Stimulated activated CD4-positive, alpha-beta T cell treated with anti-CD3 and anti-CD28 coated beads, Interleukin-1b, Interleukin-23, amount 100 ng/mL, for 48 hours (primary cell): ENCODE results near the gene SUN1.

ENCODE experiments used
- DNase-seq: peaks from one replicate; pipeline ENCODE4 v3.0.0-alpha.2; 2020

Gene SUN1

DNA sequence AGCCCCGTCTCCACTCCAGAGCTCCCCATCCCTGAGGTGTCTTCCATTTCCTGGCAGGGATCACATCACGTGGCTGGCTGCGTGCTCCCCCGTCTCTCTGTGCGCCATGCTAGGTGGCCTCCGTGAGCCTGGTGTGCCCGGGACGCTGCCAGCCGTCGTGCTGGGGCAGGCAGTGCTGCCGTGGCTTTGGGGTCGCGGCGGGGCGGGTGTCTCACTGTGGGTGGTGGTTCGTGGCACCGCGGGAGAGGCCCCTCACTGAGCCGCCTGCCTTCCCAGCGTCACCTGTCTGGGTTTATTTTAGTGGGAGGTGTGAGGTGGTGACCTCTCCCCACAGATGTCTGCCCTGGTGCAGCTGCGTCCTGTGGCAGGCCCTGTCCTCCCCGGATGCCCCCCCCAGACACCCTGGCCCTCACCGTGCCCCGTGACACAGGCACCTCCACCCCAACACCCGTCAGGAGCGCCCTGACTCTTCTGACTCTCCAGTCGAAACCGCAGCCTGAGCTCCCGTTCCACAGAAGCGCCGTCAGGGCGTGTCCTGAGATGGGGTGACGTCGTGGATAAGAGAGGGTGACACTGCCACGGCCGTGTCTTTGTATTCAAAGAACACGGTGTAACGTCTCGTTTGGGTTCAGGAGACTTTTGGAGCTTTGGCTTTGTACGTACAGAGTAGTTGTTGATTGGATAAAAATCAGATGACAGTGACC lies 62.0 kb downstream of the SUN1 start:
- DNase-seq, result no peak

GRCh38 chr7:894927-895450 lies 62.7 kb downstream of the SUN1 start:
- no peak for DNase-seq

DNA sequence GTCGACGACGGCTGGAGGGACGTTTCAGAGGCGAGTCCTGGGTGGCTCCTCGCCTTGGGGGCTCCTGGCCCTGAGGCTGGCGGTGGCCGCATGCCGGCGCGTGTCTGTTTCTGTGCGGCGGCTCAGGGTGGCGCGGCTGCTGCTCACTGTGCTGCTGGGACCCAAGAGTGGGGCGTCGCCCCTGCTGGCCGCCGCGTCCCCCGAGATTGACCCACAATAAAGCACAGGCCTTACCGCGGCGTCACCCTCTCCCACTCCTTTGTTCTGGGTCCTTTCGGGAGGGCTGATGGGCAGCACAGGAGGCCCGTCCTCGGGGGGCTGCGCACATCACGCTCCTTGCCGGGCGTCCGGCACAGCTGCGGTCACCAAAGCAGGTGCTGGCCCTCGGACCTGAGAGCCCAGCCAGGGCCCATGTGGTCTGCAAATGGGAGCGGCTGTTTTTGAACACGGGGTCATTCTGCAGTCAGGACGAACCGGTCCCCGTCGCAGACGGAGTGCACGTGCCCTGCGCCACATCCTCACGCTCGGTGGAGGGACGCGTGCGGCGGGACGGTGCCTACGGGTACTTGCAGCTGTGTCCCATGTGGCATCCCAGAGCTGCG lies 63.3 kb downstream of the SUN1 start:
- no peak for DNase-seq

DNA sequence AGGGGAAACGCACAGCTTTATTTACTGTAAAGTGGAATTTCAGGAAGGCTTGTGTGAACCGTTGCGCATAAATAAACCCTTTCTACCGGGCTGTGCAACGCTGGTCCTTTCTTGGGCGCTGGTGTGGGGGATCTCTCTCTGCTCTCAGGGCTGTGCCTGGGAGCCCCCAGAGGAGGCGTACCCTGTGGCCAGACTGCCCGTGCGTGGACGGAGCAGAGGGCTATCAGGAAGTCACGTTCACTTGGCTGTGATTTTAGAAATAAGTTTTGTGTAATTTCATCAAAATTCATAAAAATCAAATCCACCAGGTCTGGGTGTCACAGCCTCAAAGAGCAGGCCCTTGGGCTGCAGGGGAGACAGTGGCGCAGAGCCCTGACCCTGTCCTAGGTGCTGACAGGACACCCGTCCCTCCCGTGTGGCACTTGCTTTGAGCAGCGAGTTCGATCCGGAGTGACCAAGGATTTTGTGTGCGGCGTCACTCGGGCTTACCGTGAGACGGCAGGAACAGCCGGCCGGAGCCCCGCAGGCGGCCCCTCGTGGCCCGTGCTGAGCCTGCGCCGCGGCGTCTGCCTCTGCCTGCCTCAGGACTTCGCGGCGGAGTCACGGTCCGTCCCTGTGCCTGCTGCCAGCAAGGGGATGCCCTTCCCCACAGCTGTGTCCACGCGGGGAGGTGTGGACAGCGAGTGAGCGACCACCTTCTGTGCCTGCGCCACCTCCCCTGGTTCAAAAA lies 64.2 kb downstream of the SUN1 start:
- DNase-seq, result no peak

DNA sequence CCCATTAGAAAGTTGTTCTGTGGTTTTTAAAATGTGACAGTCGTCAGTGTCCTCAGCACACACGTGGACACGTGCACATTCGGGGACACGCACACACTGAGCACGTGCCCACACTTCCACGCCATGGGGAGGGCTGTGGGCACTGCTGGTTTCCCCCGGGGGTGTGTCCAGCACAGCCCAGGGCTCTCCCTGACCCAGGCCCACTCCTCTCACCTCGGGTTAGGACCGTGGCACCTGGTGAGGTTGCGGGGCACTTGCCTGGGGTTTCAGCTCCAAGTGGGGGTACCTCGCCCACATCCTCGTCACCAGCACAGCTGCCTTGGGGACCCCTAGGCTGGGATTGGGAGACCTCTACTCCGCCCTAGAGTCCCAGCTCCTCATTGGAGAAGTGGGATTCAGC lies 64.8 kb downstream of the SUN1 start:
- DNase-seq, result no peak

DNA sequence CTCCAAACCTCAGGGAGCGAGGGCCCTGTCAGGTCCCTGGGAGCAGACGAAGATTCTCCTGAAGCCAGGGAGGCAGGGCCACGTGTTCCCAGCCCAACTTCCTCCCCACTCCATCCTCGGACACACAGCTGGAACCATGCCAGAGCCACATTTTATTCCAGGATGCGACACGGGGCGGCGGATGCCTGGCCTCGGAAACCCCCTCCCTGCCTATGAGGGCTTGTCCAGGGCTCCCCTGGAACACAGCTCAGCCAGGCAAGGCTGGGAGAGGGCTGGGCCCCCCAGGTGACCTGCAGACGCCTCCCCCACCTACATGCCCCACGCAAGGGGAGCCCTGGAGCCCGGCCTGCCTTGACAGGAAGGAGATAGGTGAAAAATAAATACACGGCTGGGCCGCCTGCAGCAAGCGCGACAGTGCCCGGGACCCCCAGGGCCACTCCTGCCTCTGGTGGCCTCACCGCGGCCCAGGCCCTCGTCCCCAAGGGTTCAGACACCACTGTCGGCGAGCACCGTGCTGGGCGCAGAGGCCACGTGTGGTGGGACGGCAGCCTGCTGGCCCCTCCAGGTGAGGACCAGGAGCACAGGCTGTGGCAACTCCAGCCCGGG lies 65.6 kb downstream of the SUN1 start:
- DNase-seq, result no peak

DNA sequence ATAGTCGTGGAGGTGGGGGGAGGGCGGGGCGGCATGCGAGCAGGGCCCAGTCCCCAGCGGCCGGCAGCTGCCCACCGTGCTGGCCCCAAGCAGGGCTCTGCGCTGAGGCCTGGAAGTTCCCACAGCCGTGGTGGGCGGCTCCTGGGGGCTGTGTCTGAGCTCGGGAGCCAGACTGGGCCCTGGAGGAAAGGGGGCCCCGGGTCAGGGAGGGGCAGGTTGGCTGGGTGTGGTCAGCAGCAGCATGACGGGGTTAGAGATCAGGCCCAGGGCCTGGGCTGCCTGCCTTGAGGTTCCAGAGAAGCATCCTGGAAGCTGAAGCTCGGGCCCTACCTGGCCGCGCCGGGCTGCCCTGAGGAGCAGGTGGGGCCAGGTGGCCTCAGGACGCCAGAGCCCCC lies 66.2 kb downstream of the SUN1 start:
- no peak for DNase-seq

GRCh38 chr7:898855-899681 lies 66.8 kb downstream of the SUN1 start:
- no peak for DNase-seq

DNA sequence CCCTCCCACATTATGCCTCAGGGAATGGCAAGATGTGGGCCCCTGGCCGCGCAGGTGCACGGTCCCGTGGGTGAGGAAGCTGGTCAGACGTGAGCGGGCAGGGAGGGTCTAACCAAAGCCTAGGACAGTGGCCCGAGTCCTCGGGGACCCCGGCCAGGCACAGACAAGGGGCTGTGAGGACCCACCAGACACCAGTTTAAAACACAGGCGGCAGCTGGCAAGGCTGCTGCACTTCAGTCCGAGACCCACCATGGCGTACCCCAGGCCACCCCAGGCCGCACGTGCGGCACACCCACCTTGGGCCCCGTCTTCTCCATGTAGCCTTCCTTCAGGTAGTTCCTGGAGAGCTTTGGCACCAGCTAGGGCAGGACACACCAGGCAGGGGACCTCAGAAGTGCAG lies 67.5 kb downstream of the SUN1 start:
- DNase-seq, result no peak

- DNase-seq, result no peak
Measured at GRCh38 chr7:900331-901040, 68.2 kb downstream of the SUN1 start.

DNA sequence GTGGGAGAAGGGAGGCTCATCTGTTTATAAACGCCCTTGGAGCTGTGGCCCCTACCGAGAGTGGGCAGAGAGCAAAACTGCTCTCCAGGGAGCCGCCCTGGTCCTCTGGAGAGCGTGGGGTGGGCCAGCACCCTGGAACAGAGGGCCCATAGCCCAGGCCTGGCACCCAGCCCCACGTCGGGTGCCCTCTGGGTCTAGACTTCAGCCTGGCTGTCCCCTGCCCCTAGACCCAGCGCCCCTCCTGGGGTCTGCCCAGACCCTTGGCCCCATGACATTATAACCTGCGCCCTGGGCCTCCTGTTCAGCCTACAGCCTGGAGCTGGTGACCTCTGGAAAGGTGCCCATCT lies 68.7 kb downstream of the SUN1 start:
- no peak for DNase-seq

DNA sequence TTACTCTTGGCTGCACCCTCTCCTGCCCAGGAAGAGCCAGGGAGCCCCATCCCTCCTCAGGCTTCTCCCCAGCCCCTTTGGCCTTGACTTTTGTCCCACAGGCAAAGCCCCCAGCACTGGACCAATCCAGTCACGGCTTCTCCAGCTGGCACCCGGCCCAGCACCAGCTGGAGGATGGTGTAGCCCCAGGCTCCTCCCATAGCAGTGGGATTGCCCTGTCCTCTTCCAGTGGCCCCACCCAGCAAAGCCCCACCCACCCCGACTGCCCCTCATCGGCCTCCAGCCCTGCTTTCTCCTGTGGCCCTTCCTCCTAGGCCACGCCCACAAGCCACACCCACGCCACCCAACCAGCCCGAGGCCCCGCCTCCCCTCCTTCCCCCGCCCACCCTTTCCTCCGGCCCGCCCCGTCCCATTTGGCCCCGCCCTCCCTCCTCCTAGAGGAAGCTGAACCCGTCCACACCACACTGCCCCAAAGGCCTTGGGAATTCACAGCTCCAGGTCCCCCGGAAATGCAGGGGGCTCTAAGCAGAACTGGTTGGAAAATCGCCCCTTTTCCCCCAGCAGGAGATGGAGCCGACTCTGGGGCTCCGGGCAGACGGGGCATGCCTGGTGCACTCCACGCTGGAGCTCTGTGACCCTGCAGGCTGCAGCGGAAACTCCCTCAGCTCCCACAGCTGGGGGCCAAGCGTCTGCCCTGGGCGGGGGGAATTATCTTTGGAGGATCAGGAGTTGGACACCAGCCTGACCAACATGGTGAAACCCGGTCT lies 69.3 kb downstream of the SUN1 start:
- DNase-seq, result peak; percentile 51

GRCh38 chr7:902996-903395 lies 70.7 kb downstream of the SUN1 start:
- no peak for DNase-seq

GRCh38 chr7:903921-904755 lies 71.9 kb downstream of the SUN1 start:
- no peak for DNase-seq

DNA sequence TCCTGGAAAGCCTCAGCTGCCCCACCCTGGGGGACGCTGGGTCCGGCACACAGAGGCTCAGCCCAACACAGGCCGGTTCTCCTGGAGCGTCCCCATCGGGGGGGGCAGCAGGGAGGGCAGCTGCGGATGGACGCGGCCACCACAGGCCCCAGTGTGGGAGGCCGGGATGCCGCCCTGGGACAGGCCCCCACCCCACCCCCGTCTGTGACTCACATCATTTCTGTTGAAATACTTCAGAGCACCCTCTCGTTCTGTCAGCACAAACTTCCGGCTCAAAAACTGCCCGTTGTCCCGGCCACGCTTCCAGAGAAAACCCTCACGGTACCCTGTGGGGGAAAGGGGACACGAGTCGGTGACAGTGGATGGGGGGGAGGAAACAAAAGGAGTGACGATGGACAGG lies 72.6 kb downstream of the SUN1 start:
- DNase-seq, result no peak

DNA sequence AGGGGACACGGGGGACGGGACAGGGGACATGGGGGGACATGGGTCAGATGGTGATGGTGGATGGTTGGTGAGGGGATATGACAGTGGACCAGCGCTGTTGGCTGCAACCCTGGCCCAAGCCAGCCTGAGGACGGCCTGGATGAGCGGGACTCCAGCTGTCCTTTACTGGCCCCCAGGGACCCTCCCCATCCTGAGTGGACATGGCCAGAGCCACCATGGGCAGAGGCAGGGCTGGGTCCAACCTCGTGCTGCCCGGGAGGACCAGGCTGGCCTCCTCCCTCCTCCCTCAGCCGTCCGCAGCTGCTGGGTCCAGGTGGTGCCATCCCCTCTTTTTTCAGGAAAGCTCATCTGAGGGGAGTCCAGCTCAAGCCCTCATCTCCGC lies 74.5 kb downstream of the SUN1 start:
- no peak for DNase-seq

DNA sequence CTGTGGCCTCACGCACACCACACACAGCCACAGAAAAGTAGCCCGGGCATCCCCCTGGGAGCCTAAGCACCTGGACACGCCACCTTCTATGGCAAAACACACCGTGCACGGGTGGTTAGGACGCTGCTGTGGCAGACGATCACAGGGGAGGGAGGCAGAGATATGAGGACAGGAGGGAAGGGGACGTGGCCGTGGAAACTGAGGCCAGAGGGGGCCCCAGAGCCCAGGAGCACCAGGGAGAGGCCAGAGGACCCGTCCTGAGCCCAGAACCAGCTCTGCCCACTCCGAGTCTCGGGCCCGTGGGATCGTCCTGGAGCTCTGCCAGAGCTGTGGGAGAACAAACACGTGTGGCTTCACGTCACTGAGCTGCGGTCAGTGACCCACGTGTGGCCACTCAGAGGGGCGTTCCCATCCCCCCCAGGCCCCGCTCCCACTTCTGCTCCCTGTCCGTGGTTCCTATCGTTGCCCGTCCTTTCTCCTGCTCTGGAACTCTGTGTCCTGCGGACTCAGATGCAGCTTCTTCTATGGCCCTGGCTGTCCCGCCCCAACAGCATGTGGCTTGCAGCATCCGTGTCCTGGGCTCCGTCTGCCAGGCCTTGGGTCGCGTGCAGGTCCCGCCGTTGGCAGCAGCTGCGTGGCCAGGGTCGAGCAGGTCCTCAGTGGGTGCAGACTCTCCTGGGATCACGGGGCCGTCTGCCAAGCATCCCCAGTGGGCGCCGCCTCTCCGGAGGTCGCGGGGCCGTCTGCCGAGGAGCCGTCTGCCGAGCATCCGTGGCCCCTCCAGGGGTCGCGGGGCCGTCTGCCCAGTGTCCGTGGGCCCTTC lies 75.1 kb downstream of the SUN1 start:
- no peak for DNase-seq

DNA sequence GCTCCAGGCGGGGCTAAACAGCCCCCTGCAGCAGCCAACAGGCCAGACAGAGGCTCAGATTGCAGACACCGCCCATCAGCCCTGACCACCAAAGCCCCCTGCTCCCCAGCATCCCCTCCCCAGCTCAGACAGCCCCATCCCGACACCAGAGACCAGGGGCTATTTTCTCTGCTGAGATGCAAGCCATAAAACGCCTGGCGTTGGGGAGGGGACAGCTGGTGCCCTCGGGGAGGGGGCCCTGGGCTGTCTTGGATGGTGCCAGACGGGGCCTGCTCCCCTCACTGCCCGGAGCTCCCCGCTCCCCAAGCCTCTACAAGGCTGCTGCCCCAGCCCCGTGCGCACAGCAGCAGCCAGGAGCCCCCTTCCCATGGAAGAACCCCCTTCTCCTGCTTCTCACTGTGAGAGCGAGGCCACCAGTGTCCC lies 75.9 kb downstream of the SUN1 start:
- DNase-seq, result no peak

- peak; percentile 50 for DNase-seq
Measured at GRCh38 chr7:908591-909357, 76.5 kb downstream of the SUN1 start.
